Measurements from ENCODE around the gene FBLN1.

DNA sequence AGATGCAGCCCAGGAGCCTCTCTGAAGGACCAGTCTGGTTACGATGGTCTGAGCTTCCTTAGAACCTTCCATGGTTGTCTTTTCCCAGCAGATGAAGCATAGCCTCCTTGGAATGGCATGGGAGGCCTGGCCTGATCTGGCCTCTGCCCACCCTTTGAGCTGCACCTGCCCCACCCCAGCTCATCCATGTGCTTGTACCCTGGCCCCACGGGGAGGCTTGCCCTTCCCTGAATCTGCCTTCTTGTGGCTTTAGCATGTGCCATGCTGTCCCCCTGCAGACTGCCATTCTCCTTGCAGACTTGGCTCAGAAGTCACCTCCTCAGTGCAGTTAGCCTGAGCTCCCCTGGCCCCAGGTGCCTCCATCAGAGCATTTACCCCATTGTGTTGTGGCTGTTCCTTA is 62.5 kb downstream of the FBLN1 start:
- TF ChIP-seq ARNTL (CRISPR knock-in tag; IDR thresholded peaks at IDR 0.05; ENCODE audit: borderline replicate concordance, low read depth) (no peak), ZNF565 (CRISPR knock-in tag; conservative IDR thresholded peaks at IDR 0.05; ENCODE audit: low read depth) (no peak), TCF4 (CRISPR knock-in tag; IDR thresholded peaks at IDR 0.05; ENCODE audit: borderline replicate concordance) (no peak), SNAI2 (CRISPR knock-in tag; IDR thresholded peaks at IDR 0.05) (no peak), RARB (CRISPR knock-in tag; IDR thresholded peaks at IDR 0.05) (no peak), GLIS3 (CRISPR knock-in tag; IDR thresholded peaks at IDR 0.05) (no peak), ZFP3 (CRISPR knock-in tag; IDR thresholded peaks at IDR 0.05) (no peak), BACH2 (CRISPR knock-in tag; IDR thresholded peaks at IDR 0.05; ENCODE audit: borderline replicate concordance) (no peak)
- TF ChIP-seq, protein P1, sequence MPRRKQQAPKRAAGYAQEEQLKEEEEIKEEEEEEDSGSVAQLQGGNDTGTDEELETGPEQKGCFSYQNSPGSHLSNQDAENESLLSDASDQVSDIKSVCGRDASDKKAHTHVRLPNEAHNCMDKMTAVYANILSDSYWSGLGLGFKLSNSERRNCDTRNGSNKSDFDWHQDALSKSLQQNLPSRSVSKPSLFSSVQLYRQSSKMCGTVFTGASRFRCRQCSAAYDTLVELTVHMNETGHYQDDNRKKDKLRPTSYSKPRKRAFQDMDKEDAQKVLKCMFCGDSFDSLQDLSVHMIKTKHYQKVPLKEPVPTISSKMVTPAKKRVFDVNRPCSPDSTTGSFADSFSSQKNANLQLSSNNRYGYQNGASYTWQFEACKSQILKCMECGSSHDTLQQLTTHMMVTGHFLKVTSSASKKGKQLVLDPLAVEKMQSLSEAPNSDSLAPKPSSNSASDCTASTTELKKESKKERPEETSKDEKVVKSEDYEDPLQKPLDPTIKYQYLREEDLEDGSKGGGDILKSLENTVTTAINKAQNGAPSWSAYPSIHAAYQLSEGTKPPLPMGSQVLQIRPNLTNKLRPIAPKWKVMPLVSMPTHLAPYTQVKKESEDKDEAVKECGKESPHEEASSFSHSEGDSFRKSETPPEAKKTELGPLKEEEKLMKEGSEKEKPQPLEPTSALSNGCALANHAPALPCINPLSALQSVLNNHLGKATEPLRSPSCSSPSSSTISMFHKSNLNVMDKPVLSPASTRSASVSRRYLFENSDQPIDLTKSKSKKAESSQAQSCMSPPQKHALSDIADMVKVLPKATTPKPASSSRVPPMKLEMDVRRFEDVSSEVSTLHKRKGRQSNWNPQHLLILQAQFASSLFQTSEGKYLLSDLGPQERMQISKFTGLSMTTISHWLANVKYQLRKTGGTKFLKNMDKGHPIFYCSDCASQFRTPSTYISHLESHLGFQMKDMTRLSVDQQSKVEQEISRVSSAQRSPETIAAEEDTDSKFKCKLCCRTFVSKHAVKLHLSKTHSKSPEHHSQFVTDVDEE (CRISPR knock-in tag; IDR thresholded peaks at IDR 0.05), result no peak
- TF ChIP-seq, protein P2, sequence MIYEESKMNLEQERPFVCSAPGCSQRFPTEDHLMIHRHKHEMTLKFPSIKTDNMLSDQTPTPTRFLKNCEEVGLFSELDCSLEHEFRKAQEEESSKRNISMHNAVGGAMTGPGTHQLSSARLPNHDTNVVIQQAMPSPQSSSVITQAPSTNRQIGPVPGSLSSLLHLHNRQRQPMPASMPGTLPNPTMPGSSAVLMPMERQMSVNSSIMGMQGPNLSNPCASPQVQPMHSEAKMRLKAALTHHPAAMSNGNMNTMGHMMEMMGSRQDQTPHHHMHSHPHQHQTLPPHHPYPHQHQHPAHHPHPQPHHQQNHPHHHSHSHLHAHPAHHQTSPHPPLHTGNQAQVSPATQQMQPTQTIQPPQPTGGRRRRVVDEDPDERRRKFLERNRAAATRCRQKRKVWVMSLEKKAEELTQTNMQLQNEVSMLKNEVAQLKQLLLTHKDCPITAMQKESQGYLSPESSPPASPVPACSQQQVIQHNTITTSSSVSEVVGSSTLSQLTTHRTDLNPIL (CRISPR knock-in tag; IDR thresholded peaks at IDR 0.05; ENCODE audit: low read depth), result no peak
- TF ChIP-seq, protein P3, sequence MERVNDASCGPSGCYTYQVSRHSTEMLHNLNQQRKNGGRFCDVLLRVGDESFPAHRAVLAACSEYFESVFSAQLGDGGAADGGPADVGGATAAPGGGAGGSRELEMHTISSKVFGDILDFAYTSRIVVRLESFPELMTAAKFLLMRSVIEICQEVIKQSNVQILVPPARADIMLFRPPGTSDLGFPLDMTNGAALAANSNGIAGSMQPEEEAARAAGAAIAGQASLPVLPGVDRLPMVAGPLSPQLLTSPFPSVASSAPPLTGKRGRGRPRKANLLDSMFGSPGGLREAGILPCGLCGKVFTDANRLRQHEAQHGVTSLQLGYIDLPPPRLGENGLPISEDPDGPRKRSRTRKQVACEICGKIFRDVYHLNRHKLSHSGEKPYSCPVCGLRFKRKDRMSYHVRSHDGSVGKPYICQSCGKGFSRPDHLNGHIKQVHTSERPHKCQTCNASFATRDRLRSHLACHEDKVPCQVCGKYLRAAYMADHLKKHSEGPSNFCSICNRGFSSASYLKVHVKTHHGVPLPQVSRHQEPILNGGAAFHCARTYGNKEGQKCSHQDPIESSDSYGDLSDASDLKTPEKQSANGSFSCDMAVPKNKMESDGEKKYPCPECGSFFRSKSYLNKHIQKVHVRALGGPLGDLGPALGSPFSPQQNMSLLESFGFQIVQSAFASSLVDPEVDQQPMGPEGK (CRISPR knock-in tag; IDR thresholded peaks at IDR 0.05; ENCODE audit: borderline replicate concordance), result no peak
